ENCODE results near the gene LRRC45.

LRRC45 gene

DNA sequence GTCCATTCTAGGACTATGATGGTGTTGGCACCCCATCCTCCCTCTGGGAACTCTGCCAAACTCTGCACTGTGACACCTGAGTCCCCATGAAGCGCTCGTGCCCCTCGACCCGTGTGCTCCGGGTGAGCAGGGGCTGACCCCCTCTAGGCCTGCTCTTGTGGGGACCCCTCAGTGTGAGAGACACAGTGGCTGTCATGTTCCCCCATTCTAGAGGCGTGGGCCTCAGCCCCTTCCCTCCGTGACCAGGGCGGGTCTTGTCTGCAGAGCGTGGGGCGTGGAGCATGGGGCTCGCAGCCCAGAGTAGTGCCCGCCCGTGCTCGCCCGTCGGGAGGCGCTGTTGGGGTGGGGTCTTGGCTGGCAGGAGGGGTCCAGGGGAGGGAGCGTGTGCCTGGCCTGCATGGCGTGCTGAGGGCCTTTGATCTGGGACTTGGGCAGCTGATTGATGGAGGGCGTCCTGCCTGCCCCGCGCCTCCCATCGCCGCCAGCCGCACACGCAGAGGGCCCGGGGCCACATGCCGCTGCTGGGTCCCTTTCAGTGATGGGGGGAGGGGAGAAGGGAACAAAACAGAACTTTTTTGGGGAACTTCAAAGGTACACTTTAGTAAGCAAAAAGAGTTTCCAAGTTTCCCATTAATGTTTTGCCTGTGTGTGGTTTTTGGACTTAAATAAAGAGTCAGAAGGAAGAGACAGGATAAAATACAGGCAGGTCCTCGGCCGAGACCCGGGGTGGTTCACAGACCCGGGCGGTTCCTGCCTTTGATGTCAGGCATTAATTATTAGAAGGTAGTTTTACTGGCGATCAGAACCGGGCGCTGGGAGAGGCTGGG is 22.9 kb upstream of the LRRC45 start:
- ATAC-seq: no peak
- TF ChIP-seq, protein P1, sequence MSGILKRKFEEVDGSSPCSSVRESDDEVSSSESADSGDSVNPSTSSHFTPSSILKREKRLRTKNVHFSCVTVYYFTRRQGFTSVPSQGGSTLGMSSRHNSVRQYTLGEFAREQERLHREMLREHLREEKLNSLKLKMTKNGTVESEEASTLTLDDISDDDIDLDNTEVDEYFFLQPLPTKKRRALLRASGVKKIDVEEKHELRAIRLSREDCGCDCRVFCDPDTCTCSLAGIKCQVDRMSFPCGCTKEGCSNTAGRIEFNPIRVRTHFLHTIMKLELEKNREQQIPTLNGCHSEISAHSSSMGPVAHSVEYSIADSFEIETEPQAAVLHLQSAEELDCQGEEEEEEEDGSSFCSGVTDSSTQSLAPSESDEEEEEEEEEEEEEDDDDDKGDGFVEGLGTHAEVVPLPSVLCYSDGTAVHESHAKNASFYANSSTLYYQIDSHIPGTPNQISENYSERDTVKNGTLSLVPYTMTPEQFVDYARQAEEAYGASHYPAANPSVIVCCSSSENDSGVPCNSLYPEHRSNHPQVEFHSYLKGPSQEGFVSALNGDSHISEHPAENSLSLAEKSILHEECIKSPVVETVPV (CRISPR knock-in tag; IDR thresholded peaks at IDR 0.05): no peak
- TF ChIP-seq, protein P2, sequence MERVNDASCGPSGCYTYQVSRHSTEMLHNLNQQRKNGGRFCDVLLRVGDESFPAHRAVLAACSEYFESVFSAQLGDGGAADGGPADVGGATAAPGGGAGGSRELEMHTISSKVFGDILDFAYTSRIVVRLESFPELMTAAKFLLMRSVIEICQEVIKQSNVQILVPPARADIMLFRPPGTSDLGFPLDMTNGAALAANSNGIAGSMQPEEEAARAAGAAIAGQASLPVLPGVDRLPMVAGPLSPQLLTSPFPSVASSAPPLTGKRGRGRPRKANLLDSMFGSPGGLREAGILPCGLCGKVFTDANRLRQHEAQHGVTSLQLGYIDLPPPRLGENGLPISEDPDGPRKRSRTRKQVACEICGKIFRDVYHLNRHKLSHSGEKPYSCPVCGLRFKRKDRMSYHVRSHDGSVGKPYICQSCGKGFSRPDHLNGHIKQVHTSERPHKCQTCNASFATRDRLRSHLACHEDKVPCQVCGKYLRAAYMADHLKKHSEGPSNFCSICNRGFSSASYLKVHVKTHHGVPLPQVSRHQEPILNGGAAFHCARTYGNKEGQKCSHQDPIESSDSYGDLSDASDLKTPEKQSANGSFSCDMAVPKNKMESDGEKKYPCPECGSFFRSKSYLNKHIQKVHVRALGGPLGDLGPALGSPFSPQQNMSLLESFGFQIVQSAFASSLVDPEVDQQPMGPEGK (CRISPR knock-in tag; IDR thresholded peaks at IDR 0.05; ENCODE audit: borderline replicate concordance): no peak
- no peak for TF ChIP-seq PPARA (CRISPR knock-in tag; IDR thresholded peaks at IDR 0.05; ENCODE audit: borderline replicate concordance)
- no peak for TF ChIP-seq ZFP30 (CRISPR knock-in tag; IDR thresholded peaks at IDR 0.05)
- TF ChIP-seq ZFP3 (CRISPR knock-in tag; IDR thresholded peaks at IDR 0.05): no peak
- TF ChIP-seq OSR1 (CRISPR knock-in tag; IDR thresholded peaks at IDR 0.05): no peak
- TF ChIP-seq TOX (CRISPR knock-in tag; IDR thresholded peaks at IDR 0.05; ENCODE audit: borderline replicate concordance): no peak
- TF ChIP-seq CSDC2 (CRISPR knock-in tag; IDR thresholded peaks at IDR 0.05): no peak
- TF ChIP-seq, protein P3, sequence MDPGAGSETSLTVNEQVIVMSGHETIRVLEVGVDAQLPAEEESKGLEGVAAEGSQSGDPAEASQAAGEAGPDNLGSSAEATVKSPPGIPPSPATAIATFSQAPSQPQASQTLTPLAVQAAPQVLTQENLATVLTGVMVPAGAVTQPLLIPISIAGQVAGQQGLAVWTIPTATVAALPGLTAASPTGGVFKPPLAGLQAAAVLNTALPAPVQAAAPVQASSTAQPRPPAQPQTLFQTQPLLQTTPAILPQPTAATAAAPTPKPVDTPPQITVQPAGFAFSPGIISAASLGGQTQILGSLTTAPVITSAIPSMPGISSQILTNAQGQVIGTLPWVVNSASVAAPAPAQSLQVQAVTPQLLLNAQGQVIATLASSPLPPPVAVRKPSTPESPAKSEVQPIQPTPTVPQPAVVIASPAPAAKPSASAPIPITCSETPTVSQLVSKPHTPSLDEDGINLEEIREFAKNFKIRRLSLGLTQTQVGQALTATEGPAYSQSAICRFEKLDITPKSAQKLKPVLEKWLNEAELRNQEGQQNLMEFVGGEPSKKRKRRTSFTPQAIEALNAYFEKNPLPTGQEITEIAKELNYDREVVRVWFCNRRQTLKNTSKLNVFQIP (CRISPR knock-in tag; IDR thresholded peaks at IDR 0.05; ENCODE audit: borderline replicate concordance, low read depth): no peak
- no peak for TF ChIP-seq ISL1 (CRISPR knock-in tag; IDR thresholded peaks at IDR 0.05)

- no peak for TF ChIP-seq RARB (CRISPR knock-in tag; IDR thresholded peaks at IDR 0.05)
- no peak for ATAC-seq
Observed at GRCh38 chr17:82000803-82001570, 22.1 kb upstream of the LRRC45 start.

- no peak for ATAC-seq
- TF ChIP-seq, protein P4, sequence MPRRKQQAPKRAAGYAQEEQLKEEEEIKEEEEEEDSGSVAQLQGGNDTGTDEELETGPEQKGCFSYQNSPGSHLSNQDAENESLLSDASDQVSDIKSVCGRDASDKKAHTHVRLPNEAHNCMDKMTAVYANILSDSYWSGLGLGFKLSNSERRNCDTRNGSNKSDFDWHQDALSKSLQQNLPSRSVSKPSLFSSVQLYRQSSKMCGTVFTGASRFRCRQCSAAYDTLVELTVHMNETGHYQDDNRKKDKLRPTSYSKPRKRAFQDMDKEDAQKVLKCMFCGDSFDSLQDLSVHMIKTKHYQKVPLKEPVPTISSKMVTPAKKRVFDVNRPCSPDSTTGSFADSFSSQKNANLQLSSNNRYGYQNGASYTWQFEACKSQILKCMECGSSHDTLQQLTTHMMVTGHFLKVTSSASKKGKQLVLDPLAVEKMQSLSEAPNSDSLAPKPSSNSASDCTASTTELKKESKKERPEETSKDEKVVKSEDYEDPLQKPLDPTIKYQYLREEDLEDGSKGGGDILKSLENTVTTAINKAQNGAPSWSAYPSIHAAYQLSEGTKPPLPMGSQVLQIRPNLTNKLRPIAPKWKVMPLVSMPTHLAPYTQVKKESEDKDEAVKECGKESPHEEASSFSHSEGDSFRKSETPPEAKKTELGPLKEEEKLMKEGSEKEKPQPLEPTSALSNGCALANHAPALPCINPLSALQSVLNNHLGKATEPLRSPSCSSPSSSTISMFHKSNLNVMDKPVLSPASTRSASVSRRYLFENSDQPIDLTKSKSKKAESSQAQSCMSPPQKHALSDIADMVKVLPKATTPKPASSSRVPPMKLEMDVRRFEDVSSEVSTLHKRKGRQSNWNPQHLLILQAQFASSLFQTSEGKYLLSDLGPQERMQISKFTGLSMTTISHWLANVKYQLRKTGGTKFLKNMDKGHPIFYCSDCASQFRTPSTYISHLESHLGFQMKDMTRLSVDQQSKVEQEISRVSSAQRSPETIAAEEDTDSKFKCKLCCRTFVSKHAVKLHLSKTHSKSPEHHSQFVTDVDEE (CRISPR knock-in tag; IDR thresholded peaks at IDR 0.05): no peak
- TF ChIP-seq ZNF565 (CRISPR knock-in tag; conservative IDR thresholded peaks at IDR 0.05; ENCODE audit: low read depth) (no peak), ZNF8 (CRISPR knock-in tag; IDR thresholded peaks at IDR 0.05) (no peak), ESRRG (CRISPR knock-in tag; IDR thresholded peaks at IDR 0.05) (no peak), OSR1 (CRISPR knock-in tag; IDR thresholded peaks at IDR 0.05) (no peak), SNAI2 (CRISPR knock-in tag; IDR thresholded peaks at IDR 0.05) (no peak), CREB5 (CRISPR knock-in tag; IDR thresholded peaks at IDR 0.05; ENCODE audit: low read depth) (no peak), RARB (CRISPR knock-in tag; IDR thresholded peaks at IDR 0.05) (no peak), TCF4 (CRISPR knock-in tag; IDR thresholded peaks at IDR 0.05; ENCODE audit: borderline replicate concordance) (no peak), BACH2 (CRISPR knock-in tag; IDR thresholded peaks at IDR 0.05; ENCODE audit: borderline replicate concordance) (no peak), PPARA (CRISPR knock-in tag; IDR thresholded peaks at IDR 0.05; ENCODE audit: borderline replicate concordance) (no peak), TOX (CRISPR knock-in tag; IDR thresholded peaks at IDR 0.05; ENCODE audit: borderline replicate concordance) (no peak)
- TF ChIP-seq, protein P2 (CRISPR knock-in tag; IDR thresholded peaks at IDR 0.05; ENCODE audit: borderline replicate concordance): no peak
- TF ChIP-seq, protein P1 (CRISPR knock-in tag; IDR thresholded peaks at IDR 0.05): no peak
Observed at GRCh38 chr17:82001571-82002056, 21.5 kb upstream of the LRRC45 start.
